HG03108 (cell line): ENCODE data around the gene ACVR1.
"Not testable (repeated sequence)": the region's sequence is repeated elsewhere in the genome, so short reads cannot be mapped to it uniquely, and the experiment has no call there.

Source experiments
- ATAC-seq: cut with Tn5 transposase; IDR thresholded peaks from one replicate; pipeline ENCODE4 v1.9.1; 2021; ENCODE audit warnings: moderate library complexity; ENCODE audit not compliant: unreplicated experiment

The ACVR1 gene

DNA sequence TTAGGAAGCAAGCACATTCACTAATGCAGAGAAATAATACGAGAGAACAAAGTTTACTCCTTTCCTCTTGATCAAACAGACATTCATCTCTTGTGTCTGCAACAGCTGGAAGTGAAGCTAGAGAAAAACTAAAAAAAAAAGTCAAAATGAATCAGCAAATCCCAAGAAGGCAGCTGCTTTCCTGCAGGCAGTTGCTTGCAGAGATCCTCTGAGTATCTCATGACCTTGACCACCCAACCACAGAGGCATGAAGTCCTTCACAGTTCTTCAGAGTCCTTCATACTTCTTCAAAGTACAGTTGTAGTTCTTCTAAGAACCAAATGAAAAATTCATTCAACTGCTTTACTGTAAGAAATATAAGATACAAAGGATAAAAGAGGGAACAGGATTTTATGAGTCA is 150.3 kb downstream of the ACVR1 start:
- ATAC-seq = no peak

DNA sequence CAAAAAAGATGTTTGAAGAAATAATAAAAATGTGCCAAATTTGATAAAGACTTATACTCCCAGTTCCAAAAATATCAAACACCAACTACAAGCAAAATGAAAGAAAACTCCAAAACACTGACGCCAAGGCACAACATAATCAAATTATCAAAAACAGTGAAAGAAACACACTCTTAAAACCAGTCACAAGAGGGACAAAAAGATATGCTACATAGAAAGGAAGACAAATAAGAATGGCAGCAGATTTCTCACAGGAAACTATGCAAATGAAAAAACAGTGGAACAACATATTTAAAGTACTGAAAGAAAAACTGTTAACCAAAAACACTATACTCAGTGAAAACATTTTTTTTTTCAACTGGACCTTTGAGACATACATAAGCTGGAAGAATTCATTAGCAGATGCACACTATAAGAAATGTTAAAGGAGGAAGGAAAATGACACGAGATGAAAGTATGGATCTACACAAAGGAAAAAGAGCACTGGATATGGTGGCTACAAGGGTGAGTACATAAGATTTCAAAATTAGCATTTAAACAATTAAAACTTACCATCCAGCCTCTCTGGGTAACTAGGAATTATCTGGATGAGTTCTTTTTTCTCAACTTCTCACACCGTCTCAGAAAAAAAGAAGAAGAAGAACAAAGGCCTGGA is 153.4 kb downstream of the ACVR1 start:
- no peak for ATAC-seq

DNA sequence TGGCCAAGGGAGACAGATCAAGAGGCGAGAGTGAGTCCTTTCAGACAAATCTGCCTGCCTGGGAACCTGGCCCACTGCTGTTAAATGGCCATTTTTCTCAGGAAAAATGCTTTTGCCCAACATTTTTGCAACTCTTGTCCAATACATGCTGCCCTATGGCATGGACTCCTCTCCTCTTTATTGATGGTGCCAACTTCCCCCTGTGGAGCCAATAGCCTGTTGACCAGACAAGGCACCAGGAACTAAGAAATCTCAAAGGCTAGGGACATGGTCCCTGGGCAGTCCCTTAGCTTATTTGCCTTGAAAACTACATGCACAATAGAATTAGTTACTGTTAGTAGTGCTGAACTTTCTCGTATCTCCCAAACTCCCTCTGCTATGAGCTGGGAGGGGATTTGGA is 155.6 kb downstream of the ACVR1 start:
- ATAC-seq = no peak

DNA sequence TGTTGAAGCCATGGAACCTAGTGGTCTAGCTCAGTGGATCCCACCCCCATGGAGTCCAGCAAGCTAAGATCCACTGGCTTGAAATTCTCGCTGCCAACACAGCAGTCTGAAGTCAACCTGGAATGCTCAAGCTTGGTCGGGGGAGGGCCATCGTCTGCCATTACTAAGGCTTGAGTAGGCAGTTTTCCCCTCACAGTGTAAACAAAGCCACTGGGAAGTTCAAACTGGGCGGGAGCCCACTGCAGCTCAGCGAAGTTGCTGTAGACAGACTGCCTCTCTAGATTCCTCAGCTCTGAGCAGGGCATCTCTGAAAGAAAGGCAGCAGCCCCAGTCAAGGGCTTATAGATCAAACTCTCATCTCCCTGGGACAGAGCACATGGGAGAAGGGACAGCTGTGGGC is 171.5 kb downstream of the ACVR1 start:
- ATAC-seq = not testable (repeated sequence)

DNA sequence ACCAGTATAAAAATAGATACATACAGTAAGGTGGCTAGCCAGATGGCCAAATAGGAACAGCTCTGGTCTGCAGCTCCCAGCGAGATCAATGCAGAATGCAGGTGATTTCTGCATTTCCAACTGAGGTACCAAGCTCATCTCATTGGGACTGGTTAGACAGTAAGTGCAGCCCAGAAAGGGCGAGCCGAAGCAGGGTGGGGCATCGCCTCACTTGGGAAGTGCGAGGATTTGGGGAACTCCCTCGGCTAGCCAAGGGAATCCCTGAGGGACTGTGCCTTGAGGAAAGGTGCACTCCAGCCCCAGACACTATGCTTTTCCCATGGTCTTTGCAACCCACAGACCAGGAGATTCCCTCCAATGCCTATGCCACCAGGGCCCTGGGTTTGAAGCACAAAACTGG is 172.0 kb downstream of the ACVR1 start:
- not testable (repeated sequence) for ATAC-seq

DNA sequence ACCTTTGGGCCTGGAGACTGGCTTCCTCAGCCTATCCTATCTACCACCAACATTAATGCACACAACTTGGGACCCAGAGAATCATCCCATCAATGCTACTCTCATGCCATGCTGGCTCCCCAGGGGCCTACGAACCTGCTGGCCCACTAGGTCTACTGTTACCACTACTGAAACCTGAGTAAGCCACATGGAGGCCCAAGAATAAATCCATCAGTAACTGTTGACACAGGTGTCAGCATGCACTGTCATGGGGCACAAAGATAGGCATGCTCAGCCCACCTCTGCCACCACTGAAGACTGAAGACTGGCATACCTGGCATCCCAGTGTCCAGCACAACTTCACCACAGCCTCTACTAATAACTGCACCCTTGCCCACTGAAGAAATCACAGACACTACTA is 176.3 kb downstream of the ACVR1 start:
- ATAC-seq = no peak

DNA sequence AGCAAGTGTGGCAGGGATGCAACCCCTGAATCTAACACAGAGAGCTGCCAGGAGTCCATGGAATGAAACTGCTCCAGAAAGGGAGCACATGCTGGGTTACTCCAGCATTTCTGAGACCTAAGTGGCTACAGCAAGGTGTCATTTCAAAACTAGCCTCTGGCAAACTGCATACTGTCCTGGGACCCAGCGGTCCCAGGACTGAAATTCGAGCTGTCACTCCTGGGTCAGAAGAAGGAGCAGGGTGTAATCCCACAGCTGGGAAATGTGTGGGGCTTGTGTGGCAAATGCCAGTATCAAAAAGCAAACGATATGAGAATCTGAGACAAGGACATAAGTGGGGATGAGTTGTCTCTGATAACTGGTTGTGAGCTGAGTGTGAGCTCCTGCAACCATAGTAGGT is 177.1 kb downstream of the ACVR1 start:
- no peak for ATAC-seq

DNA sequence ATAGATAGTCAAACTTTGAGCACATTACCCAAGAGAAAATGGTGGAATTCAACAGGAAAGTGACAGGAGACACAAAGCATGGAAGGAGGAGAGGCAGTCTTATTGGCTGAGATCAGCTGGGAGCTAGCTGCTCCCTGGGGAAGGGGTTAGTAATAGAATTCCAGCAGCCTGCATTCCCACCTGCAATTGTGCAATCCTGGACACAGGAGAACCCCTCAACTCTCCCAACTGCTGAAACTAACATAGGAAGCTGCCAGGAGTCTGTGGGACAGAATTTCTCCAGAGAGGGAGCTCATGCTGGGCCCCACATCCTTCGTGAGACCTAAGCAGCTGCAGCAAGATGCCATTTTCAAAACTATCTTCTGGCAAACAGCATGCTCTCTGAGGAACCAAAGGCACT is 177.7 kb downstream of the ACVR1 start:
- no peak for ATAC-seq

DNA sequence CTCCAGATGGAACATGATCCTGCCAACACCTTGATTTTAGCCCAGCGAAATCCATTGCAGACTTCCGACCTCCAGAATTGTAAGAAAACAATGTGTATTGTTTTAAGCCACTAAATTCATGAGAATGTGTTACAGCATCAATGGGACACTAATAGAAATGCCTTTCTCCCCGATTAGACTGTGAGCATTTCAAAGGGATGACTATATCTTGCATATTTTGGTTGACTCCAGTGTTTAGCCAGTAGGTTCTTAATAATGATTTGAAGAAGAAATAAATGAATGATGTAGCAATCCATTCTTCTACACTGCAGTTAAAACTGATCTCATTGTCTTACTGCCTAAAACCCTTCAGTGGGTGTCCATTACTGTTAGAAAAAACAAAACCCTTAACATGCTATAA is 180.1 kb downstream of the ACVR1 start:
- no peak for ATAC-seq

DNA sequence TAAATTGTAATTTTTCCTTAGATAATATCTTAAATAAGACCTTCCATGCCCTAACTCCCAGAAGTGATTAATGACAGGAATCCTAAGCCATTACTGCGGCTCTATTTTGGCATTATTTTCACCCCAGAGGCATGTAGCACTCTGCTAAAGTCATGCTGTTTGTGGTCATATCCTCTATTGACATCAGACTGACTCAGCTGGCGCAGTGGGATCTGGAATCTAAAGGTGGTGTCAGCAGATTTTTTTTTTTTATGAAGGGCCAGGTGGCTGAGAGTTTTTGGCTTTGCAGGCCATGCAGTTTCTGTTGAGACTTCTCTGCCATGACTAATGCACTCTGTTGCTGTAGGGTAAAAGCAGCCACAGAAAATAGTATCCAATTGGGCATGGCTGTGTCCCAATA is 183.4 kb downstream of the ACVR1 start:
- ATAC-seq = no peak

DNA sequence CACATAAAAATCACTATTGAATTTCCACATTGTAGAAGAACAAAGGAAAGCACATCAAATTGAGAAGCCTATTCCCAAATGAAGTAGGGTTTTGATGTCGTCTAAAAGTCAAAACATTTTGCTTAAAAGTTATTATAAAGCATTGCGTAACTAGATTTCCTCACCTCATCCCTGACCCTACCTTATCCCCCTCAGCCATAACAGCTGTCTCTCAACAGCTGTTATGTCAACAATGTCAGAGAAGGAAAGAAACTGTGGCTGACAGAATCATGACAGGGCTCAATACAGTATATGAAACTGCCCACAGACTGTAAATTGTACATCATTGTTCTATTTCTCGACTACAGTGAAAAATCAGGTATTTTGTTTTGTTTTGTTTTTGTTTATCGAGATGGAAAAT is 184.4 kb downstream of the ACVR1 start:
- no peak for ATAC-seq

DNA sequence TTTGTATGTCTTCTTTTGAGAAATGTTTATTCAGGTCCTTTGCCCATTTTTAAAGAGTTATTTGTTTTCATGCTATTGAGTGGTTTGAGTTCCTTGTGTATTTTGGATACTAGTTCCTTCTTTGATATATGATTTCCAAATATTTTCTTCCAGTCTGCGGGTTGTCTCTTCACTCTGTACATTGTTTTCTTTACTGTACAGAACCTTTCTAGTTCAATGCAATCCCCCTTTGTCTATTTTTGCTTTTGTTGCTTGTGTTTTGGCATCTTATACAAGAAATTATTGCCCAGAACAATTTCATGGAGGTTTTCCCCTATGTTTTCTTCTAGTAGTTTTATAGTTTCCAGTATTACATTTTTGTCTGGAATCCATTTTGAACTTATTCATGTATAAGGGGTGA is 185.0 kb downstream of the ACVR1 start:
- no peak for ATAC-seq
